ENCODE data around the gene ATP8A2. TPM values are rescaled to one million over a fixed set of nuclear protein-coding genes. Genes with fewer than 3 reads are reported as not detected.

The ATP8A2 gene
- total RNA-seq, 4 donors from 2014 or later, result 0.29 to 0.65 (median 0.46) TPM

DNA sequence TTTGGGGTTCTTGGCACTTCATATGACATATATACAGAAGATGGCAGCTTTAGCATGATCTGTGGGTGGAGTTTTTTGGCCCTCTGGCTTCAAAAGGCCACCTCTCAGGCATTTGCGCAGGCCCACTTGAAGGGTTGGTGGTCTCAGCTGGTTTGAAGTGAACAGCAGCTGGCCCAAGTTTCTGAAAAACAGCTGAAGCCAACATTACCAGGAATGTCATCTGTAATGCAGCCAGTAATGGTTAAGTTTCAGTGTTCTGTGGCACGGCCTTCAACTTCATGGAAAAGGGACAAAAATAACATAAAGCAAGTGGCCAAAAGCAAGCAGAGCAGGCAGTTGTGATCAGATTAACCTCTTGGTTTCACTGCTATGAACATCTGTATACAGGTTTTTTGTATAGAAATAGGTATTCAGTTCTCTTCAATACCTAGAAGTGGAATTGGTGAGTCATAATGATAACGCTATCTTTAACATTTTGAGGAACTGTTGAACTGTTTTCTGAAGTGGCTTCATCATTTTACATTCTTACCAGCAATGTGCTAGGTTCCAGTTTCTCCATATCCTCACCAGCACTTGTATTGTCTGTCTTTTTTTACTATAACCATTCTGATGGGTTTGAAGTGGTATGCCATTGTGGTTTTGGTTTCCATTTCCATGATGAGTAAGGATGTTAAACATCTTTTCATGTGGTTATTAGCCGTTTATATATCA is 434.6 kb downstream of the ATP8A2 start:
- intact Hi-C loops (cut with DNase I), result no loop called here
- H3K27me3 ChIP-seq, result no peaks in the 10 kb centered on the region
- no peak overlapping the region for H3K27ac ChIP-seq (replicated peaks in 1 of 4)
- no peaks in the 10 kb centered on the region for H3K36me3 ChIP-seq
- no peaks in the 10 kb centered on the region for H3K4me1 ChIP-seq
- no peak for DNase-seq (ENCODE audit: extremely low spot score)
- TF ChIP-seq POLR2A (IDR thresholded peaks at IDR 0.05; ENCODE audit: low read depth), result no peak
- no peak for TF ChIP-seq EP300 (IDR thresholded peaks at IDR 0.05)
- peaks cover 0 to 2% (median 0%) of the 10 kb centered on the region in 4 donors for H3K9me3 ChIP-seq
- H3K4me3 ChIP-seq, result no peak overlapping the region
- 84% methylated on average over 4 of the region's 4 CpGs for WGBS

DNA sequence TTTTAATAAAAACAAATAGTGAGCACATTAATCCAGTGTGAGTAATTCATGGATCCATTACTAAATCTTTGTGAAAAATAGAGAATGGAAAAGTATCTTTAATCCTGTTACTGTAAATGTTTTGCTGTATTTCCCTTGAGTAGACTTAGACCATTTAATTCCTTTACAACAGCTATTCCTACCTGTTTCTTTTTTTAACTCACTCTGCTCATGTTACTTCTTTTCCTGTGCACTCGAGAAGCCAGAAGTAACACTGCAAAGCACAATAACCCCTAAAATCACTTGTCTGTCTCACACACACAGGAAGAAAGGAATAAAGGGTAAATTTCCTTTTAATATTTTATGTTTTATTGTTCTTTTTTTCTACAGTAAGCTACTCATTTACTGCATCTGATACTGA is 435.8 kb downstream of the ATP8A2 start:
- H3K4me3 ChIP-seq, result no peak overlapping the region
- H3K27ac ChIP-seq (replicated peaks in 1 of 4), result no peak overlapping the region
- peaks cover 0 to 11% (median 0%) of the 10 kb centered on the region in 4 donors for H3K9me3 ChIP-seq
- no peaks in the 10 kb centered on the region for H3K36me3 ChIP-seq
- no peaks in the 10 kb centered on the region for H3K4me1 ChIP-seq
- 68% methylated on average over 1 of the region's 1 CpG for WGBS
- no peak for DNase-seq (ENCODE audit: extremely low spot score)
- intact Hi-C loops (cut with DNase I), result no loop called here
- TF ChIP-seq CTCF (IDR thresholded peaks at IDR 0.05), result no peak
- no peak for TF ChIP-seq POLR2A (IDR thresholded peaks at IDR 0.05; ENCODE audit: low read depth)
- TF ChIP-seq EP300 (IDR thresholded peaks at IDR 0.05), result no peak
- TF ChIP-seq POLR2AphosphoS5 (IDR thresholded peaks at IDR 0.05), result no peak
- H3K27me3 ChIP-seq, result no peaks in the 10 kb centered on the region

GRCh38 chr13:25811506-25811905 is 439.7 kb downstream of the ATP8A2 start:
- WGBS, result 92% methylated on average over 3 of the region's 3 CpGs
- Histone ChIP-seq H3K27me3 (no peaks in the 10 kb centered on the region), H3K4me3 (no peak overlapping the region), H3K36me3 (no peaks in the 10 kb centered on the region), H3K27ac (replicated peaks in 1 of 4) (no peak overlapping the region), H3K9me3 (peaks cover 0 to 11% (median 0%) of the 10 kb centered on the region in 4 donors), H3K4me1 (no peaks in the 10 kb centered on the region)
- TF ChIP-seq EP300 (IDR thresholded peaks at IDR 0.05) (no peak), POLR2AphosphoS5 (IDR thresholded peaks at IDR 0.05) (no peak), CTCF (IDR thresholded peaks at IDR 0.05) (no peak), POLR2A (IDR thresholded peaks at IDR 0.05; ENCODE audit: low read depth) (no peak)
- intact Hi-C loops (cut with DNase I), result no loop called here
- DNase-seq (ENCODE audit: extremely low spot score), result no peak

DNA sequence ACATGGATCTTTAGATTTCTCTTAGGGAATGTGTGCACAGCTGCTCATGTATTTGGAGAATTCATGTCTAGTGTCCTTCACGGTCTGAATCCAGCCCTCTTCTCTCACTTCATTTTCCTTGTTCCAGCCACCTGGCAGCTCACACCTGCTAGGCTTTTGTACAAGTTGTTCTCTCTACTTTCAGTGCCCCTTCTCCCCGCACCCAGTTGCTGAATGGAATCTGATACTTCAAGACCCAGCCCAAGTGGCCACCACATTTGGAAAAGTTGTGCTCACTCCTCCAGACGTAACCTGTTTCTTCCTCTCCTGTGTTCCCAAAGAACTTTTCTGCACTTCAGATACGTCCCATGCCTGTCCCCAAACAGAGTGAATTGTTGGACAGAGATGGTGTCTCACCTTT is 444.5 kb downstream of the ATP8A2 start:
- WGBS, result 92% methylated on average over 4 of the region's 4 CpGs
- Histone ChIP-seq H3K27ac (replicated peaks in 1 of 4) (no peak overlapping the region), H3K27me3 (no peaks in the 10 kb centered on the region), H3K4me3 (no peak overlapping the region), H3K36me3 (no peaks in the 10 kb centered on the region), H3K4me1 (peaks cover 0 to 9% (median 3%) of the 10 kb centered on the region in 4 donors), H3K9me3 (peaks cover 0 to 10% (median 0%) of the 10 kb centered on the region in 4 donors)
- DNase-seq (ENCODE audit: extremely low spot score), result no peak
- no peak for TF ChIP-seq CTCF (IDR thresholded peaks at IDR 0.05)
- TF ChIP-seq POLR2A (IDR thresholded peaks at IDR 0.05; ENCODE audit: low read depth), result no peak
- TF ChIP-seq EP300 (IDR thresholded peaks at IDR 0.05), result no peak
- no peak for TF ChIP-seq POLR2AphosphoS5 (IDR thresholded peaks at IDR 0.05)
- intact Hi-C loops (cut with DNase I), result no loop called here

- TF ChIP-seq POLR2A (IDR thresholded peaks at IDR 0.05; ENCODE audit: low read depth), result no peak
- intact Hi-C loops (cut with DNase I), result no loop called here
- Histone ChIP-seq H3K4me3 (no peak overlapping the region), H3K27ac (replicated peaks in 1 of 4) (no peak overlapping the region), H3K9me3 (peaks cover 0 to 6% (median 0%) of the 10 kb centered on the region in 4 donors), H3K36me3 (no peaks in the 10 kb centered on the region), H3K27me3 (no peaks in the 10 kb centered on the region), H3K4me1 (peaks cover 0 to 9% (median 3%) of the 10 kb centered on the region in 4 donors)
- WGBS, result 41% methylated on average over 10 of the region's 10 CpGs
- DNase-seq (ENCODE audit: extremely low spot score), result no peak
Observed at GRCh38 chr13:25819856-25820530, 448.2 kb downstream of the ATP8A2 start.
